A549 (cell line): ENCODE results near the gene SVEP1. TPM values are rescaled to one million over a fixed set of nuclear protein-coding genes. Genes with fewer than 3 reads are reported as not detected.

Experiments used
- ATAC-seq, 2 experiments: fragments of 200-7000 bp in 1 of 2; fragments of >200 bp in 1 of 2; cut with Nextera tagmentation in 1 of 2; cut with Tn5 transposase in 1 of 2; 3 replicates each; pipeline versions ENCODE4 v1.8.0 to v1.9.1; 2018 to 2020; ENCODE audit warnings: mild to moderate bottlenecking in 1 of 2, moderate library complexity in 1 of 2
- CTCF ChIA-PET: fragments of 300-600 bp; sonication (Branson Sonifier 250); formaldehyde crosslinking; extraction: SDS; loops from one replicate; lab custom pipeline; 2021; ENCODE audit warnings: antibody characterized with exemption, inconsistent platforms; lab: Yijun Ruan, JAX
- POLR2A ChIA-PET: fragments of 350-600 bp; formaldehyde crosslinking; extraction: SDS; loops from one replicate; lab custom pipeline; 2021; ENCODE audit warnings: antibody characterized with exemption, inconsistent platforms; lab: Yijun Ruan, JAX
- DNase-seq, 2 experiments: peaks; one replicate each; pipeline versions ENCODE4 v3.0.0 to v3.0.0-alpha.2; 2011 to 2016; ENCODE audit warnings: low read depth in 1 of 2, low spot score in 1 of 2
- FAIRE-seq: peaks from 2 replicates; lab custom pipeline; 2011; peaks lifted over from hg19 to GRCh38; lab: Jason Lieb, UNC
- H3K27ac ChIP-seq, 2 experiments: fragments of >200 bp; sonication (Bioruptor Twin); formaldehyde crosslinking; 3 replicates each; pipeline ENCODE4 v1.5.1; 2016 to 2017
- H3K4me1 ChIP-seq: fragments of >200 bp; sonication (Bioruptor Twin); formaldehyde crosslinking; 3 replicates; pipeline ENCODE4 v1.6.1; 2016
- H3K4me2 ChIP-seq: fragments of >200 bp; sonication (Bioruptor Twin); formaldehyde crosslinking; 3 replicates; pipeline ENCODE4 v1.6.1; 2016
- H3K4me3 ChIP-seq: fragments of >200 bp; sonication (Bioruptor Twin); formaldehyde crosslinking; 3 replicates; pipeline ENCODE4 v1.5.1; 2016
- H3K9me3 ChIP-seq: fragments of >200 bp; sonication (Bioruptor Twin); formaldehyde crosslinking; 3 replicates; pipeline ENCODE4 v1.6.1; 2016
- CBX2 ChIP-seq: fragments of 200-600 bp; sonication (generic); IDR thresholded peaks from 2 replicates; pipeline ENCODE4 v1.6.1; 2016; ENCODE audit warnings: low read depth, mild to moderate bottlenecking, borderline replicate concordance
- CBX8 ChIP-seq: fragments of 200-600 bp; sonication (generic); IDR thresholded peaks from 2 replicates; pipeline ENCODE4 v1.6.1; 2016
- CHD2 ChIP-seq: fragments of 150-350 bp; IDR thresholded peaks from 2 replicates; pipeline ENCODE4 v1.6.1; 2014; ENCODE audit warnings: low read length; ENCODE audit not compliant: partially characterized antibody
- ESRRA ChIP-seq: fragments of 150-350 bp; IDR thresholded peaks from 2 replicates; pipeline ENCODE4 v1.6.1; 2014; ENCODE audit warnings: mild to moderate bottlenecking, low read length, borderline replicate concordance
- FOSB ChIP-seq: fragments of 250-450 bp; sonication (Bioruptor Pico); IDR thresholded peaks from 2 replicates; pipeline ENCODE4 v1.5.0; 2020; ENCODE audit warnings: mild to moderate bottlenecking, moderate library complexity
- GATA3 ChIP-seq: IDR thresholded peaks from 2 replicates; pipeline ENCODE4 v1.6.1; 2012; ENCODE audit warnings: borderline replicate concordance
- HOXB5 ChIP-seq: fragments of 250-450 bp; sonication (Bioruptor Pico); IDR thresholded peaks from 2 replicates; pipeline ENCODE4 v1.5.0; 2020; ENCODE audit warnings: mild to moderate bottlenecking, moderate library complexity
- JUN ChIP-seq, 2 experiments: fragments of >200 bp; sonication (Bioruptor Twin); formaldehyde crosslinking; IDR thresholded peaks; 2 replicates in 1 of 2; 3 replicates in 1 of 2; pipeline ENCODE4 v1.6.1; 2016 to 2017
- JUNB ChIP-seq: fragments of >200 bp; sonication (Bioruptor Twin); formaldehyde crosslinking; IDR thresholded peaks from 2 replicates; pipeline ENCODE4 v1.6.1; 2016
- KDM1A ChIP-seq: fragments of 200-600 bp; sonication (generic); IDR thresholded peaks from 2 replicates; pipeline ENCODE4 v1.6.1; 2016; ENCODE audit warnings: low read depth, mild to moderate bottlenecking
- MAFK ChIP-seq: fragments of 450-650 bp; IDR thresholded peaks from 2 replicates; pipeline ENCODE4 v1.6.1; 2014; ENCODE audit not compliant: partially characterized antibody
- PHF8 ChIP-seq: fragments of 200-600 bp; sonication (generic); IDR thresholded peaks from 2 replicates; pipeline ENCODE4 v1.6.1; 2016; ENCODE audit warnings: low read depth, mild to moderate bottlenecking, antibody characterized with exemption, moderate library complexity, borderline replicate concordance
- POLR2AphosphoS2 ChIP-seq: conservative IDR thresholded peaks from 2 replicates; pipeline ENCODE4 v1.6.1; 2012; ENCODE audit warnings: low read length, improper control_type of control experiment, inconsistent platforms
- RARB ChIP-seq: fragments of 250-450 bp; sonication (Bioruptor Pico); IDR thresholded peaks from 2 replicates; pipeline ENCODE4 v1.8.0; 2021; ENCODE audit warnings: mild to moderate bottlenecking, moderate library complexity
- RCOR1 ChIP-seq: fragments of 150-350 bp; IDR thresholded peaks from 2 replicates; pipeline ENCODE4 v1.6.1; 2014; ENCODE audit warnings: antibody characterized with exemption, low read length, low read depth
- RNF2 ChIP-seq: fragments of 200-600 bp; sonication (generic); IDR thresholded peaks from 2 replicates; pipeline ENCODE4 v1.6.1; 2016; ENCODE audit warnings: low read depth, mild to moderate bottlenecking, antibody characterized with exemption, moderate library complexity, borderline replicate concordance
- TFCP2L1 ChIP-seq: fragments of 250-450 bp; sonication (Bioruptor Pico); IDR thresholded peaks from 2 replicates; pipeline ENCODE4 v1.5.0; 2021; ENCODE audit warnings: mild to moderate bottlenecking
- ZSCAN20 ChIP-seq: fragments of 250-450 bp; sonication (Bioruptor Pico); IDR thresholded peaks from 2 replicates; pipeline ENCODE4 v1.8.0; 2022; ENCODE audit warnings: mild to moderate bottlenecking, moderate library complexity
- WGBS: methylation state at CpG from one replicate; pipeline ENCODE4 v1.1.6; 2017; ENCODE audit errors: missing lambda C conversion rate; 5-methylcytosine and 5-hydroxymethylcytosine counted together
- polyA plus RNA-seq, 4 experiments: library from polyadenylated mRNA; depleted of rRNA in 3 of 4; stranded (reverse); fragments of >200 nt; fragmentation: RNase III in 1 of 4; extraction: RNeasy Plus Mini Kit Qiagen cat#74134 plus additional on column Dnase treatment in 1 of 4; gene quantifications; 2 replicates in 3 of 4; 3 replicates in 1 of 4; pipeline ENCODE4 v1.2.3, GENCODE V29; 2011 to 2017
- TF ChIP-seq, protein P1 (sequence below): fragments of 150-350 bp; IDR thresholded peaks from 2 replicates; pipeline ENCODE4 v1.6.1; 2014; ENCODE audit warnings: low read depth, mild to moderate bottlenecking, low read length
- TF ChIP-seq, protein P2 (sequence below): IDR thresholded peaks from 2 replicates; pipeline ENCODE4 v1.6.1; 2012
- TF ChIP-seq, protein P3 (sequence below): fragments of 450-650 bp; IDR thresholded peaks from 2 replicates; pipeline ENCODE4 v1.6.1; 2014; ENCODE audit warnings: antibody characterized with exemption
- TF ChIP-seq, protein P4 (sequence below): fragments of 250-450 bp; sonication (Bioruptor Pico); IDR thresholded peaks from 2 replicates; pipeline ENCODE4 v1.5.0; 2021; ENCODE audit warnings: mild to moderate bottlenecking, moderate library complexity, borderline replicate concordance
- TF ChIP-seq, protein P5 (sequence below): fragments of 200-600 bp; sonication (generic); IDR thresholded peaks from 2 replicates; pipeline ENCODE4 v1.6.1; 2016; ENCODE audit warnings: antibody characterized with exemption, mild to moderate bottlenecking, moderate library complexity
- TF ChIP-seq, protein P6 (sequence below): fragments of >200 bp; sonication (Bioruptor Twin); formaldehyde crosslinking; IDR thresholded peaks from 2 replicates; pipeline ENCODE4 v1.6.1; 2016

SVEP1 gene
- polyA plus RNA-seq, 2 of the 4 experiments (the other 2 are of a cell fraction): 0.52 to 1.5 TPM

DNA sequence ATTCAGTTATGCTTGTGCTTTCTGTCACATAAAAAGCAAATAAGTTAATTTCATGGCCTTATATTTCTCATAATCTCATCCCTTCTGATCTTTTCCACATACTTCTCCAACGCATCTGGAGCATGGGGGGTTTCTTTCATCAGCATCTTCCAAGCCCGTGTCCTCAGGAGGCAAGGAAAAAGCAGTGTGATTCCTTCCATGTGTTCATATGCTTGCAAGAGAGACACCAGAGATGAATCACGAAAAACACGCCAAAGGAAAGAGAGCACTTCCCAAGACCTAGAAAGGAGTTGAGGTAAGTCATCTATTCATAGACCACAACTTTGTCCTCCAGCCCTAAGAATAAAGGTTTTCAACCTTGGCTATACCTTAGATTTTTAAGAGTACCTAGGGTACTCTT, 26.0 kb upstream of the SVEP1 start:
- Histone ChIP-seq H3K4me1 (peaks cover 4% of the 10 kb centered on the region; the same call in 1 of the 3 replicates), H3K9me3 (no peaks in the 10 kb centered on the region), H3K4me2 (no peak overlapping the region), H3K27ac (no peak overlapping the region), H3K4me3 (no peak overlapping the region)
- FAIRE-seq (no peak), DNase-seq (no peak), ATAC-seq (no peak)
- TF ChIP-seq CBX2: no peak
- TF ChIP-seq, protein P1, sequence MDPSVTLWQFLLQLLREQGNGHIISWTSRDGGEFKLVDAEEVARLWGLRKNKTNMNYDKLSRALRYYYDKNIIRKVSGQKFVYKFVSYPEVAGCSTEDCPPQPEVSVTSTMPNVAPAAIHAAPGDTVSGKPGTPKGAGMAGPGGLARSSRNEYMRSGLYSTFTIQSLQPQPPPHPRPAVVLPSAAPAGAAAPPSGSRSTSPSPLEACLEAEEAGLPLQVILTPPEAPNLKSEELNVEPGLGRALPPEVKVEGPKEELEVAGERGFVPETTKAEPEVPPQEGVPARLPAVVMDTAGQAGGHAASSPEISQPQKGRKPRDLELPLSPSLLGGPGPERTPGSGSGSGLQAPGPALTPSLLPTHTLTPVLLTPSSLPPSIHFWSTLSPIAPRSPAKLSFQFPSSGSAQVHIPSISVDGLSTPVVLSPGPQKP: no peak
- no peak for TF ChIP-seq GATA3
- TF ChIP-seq, protein P2, sequence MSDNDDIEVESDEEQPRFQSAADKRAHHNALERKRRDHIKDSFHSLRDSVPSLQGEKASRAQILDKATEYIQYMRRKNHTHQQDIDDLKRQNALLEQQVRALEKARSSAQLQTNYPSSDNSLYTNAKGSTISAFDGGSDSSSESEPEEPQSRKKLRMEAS: no peak
- no peak for TF ChIP-seq CHD2
- no peak for TF ChIP-seq JUN (IDR thresholded peaks at IDR 0.05)
- TF ChIP-seq, protein P3, sequence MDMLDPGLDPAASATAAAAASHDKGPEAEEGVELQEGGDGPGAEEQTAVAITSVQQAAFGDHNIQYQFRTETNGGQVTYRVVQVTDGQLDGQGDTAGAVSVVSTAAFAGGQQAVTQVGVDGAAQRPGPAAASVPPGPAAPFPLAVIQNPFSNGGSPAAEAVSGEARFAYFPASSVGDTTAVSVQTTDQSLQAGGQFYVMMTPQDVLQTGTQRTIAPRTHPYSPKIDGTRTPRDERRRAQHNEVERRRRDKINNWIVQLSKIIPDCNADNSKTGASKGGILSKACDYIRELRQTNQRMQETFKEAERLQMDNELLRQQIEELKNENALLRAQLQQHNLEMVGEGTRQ: no peak
- TF ChIP-seq, protein P4, sequence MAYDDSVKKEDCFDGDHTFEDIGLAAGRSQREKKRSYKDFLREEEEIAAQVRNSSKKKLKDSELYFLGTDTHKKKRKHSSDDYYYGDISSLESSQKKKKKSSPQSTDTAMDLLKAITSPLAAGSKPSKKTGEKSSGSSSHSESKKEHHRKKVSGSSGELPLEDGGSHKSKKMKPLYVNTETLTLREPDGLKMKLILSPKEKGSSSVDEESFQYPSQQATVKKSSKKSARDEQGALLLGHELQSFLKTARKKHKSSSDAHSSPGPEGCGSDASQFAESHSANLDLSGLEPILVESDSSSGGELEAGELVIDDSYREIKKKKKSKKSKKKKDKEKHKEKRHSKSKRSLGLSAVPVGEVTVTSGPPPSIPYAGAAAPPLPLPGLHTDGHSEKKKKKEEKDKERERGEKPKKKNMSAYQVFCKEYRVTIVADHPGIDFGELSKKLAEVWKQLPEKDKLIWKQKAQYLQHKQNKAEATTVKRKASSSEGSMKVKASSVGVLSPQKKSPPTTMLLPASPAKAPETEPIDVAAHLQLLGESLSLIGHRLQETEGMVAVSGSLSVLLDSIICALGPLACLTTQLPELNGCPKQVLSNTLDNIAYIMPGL (CRISPR knock-in tag): no peak
- no peak for TF ChIP-seq JUNB
- TF ChIP-seq RNF2: no peak
- no peak for TF ChIP-seq FOSB (CRISPR knock-in tag)
- no peak for TF ChIP-seq HOXB5
- TF ChIP-seq, protein P5, sequence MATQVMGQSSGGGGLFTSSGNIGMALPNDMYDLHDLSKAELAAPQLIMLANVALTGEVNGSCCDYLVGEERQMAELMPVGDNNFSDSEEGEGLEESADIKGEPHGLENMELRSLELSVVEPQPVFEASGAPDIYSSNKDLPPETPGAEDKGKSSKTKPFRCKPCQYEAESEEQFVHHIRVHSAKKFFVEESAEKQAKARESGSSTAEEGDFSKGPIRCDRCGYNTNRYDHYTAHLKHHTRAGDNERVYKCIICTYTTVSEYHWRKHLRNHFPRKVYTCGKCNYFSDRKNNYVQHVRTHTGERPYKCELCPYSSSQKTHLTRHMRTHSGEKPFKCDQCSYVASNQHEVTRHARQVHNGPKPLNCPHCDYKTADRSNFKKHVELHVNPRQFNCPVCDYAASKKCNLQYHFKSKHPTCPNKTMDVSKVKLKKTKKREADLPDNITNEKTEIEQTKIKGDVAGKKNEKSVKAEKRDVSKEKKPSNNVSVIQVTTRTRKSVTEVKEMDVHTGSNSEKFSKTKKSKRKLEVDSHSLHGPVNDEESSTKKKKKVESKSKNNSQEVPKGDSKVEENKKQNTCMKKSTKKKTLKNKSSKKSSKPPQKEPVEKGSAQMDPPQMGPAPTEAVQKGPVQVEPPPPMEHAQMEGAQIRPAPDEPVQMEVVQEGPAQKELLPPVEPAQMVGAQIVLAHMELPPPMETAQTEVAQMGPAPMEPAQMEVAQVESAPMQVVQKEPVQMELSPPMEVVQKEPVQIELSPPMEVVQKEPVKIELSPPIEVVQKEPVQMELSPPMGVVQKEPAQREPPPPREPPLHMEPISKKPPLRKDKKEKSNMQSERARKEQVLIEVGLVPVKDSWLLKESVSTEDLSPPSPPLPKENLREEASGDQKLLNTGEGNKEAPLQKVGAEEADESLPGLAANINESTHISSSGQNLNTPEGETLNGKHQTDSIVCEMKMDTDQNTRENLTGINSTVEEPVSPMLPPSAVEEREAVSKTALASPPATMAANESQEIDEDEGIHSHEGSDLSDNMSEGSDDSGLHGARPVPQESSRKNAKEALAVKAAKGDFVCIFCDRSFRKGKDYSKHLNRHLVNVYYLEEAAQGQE: no peak
- no peak for TF ChIP-seq ESRRA
- no peak for TF ChIP-seq CBX8
- no peak for TF ChIP-seq RARB (CRISPR knock-in tag)
- TF ChIP-seq MAFK: no peak
- 56% methylated on average over 4 of the region's 4 CpGs for WGBS
- ChIA-PET POLR2A (no interaction called here), CTCF (no interaction called here)

DNA sequence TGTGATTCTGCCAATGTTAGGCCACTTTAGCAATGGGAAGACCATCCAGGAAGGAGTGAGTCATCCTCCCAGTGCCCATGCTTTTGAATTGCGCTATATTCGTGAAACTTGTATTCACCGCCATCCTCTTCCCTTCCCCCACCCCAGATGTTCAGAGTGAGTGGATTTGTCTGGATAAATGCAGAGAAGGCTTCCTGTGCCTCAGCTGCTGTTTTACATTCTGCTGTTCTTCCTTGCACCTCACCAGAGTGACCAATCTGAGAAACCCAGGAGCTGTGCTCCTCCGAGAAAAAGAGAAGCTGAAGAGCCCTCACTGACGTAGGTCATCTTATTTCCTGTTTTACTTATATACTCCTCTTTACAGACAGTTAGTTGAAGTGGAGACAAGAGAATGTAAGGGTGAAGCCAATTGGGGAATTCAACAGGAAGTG, 24.6 kb upstream of the SVEP1 start:
- H3K4me3 ChIP-seq: no peak overlapping the region
- no peak overlapping the region for H3K27ac ChIP-seq
- DNase-seq (no peak), FAIRE-seq (no peak), ATAC-seq (no peak)
- no peaks in the 10 kb centered on the region; the same call in 2 of the 3 replicates for H3K9me3 ChIP-seq
- 91% methylated on average over 5 of the region's 5 CpGs for WGBS
- TF ChIP-seq TFCP2L1 (CRISPR knock-in tag) (no peak), POLR2AphosphoS2 (no peak), CBX8 (no peak), RCOR1 (no peak), KDM1A (no peak), JUNB (no peak), ZSCAN20 (CRISPR knock-in tag) (no peak), PHF8 (no peak)
- TF ChIP-seq, protein P6, sequence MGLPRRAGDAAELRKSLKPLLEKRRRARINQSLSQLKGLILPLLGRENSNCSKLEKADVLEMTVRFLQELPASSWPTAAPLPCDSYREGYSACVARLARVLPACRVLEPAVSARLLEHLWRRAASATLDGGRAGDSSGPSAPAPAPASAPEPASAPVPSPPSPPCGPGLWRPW: no peak
- ChIA-PET POLR2A (no interaction called here), CTCF (no interaction called here)
- H3K4me1 ChIP-seq: peaks cover 4% of the 10 kb centered on the region; the same call in 1 of the 3 replicates
- H3K4me2 ChIP-seq: no peak overlapping the region
